Right hindlimb (tissue), 1 donor: ENCODE data around the gene CLEC4G.

Experiments used
- DNase-seq: peaks from one replicate; pipeline ENCODE4 v3.0.0-alpha.2; 2018

Gene CLEC4G

DNA sequence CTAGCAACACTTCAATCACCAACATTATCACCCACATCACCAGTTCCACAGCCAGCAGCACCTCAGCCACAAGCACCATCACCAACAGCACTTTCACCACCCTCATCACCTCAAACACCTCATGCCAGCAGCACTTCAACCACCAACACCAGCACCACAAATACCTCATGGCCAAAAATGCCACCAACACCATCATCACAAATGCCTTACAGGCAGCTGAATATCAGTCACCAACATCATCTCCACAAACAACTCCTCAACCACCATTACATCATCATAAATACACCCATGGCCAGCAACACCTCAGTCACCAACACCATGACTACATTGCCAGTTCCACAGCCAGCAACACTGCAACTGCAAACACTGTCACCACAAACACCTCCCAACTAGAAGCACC lies 40.4 kb downstream of the CLEC4G start:
- no peak for DNase-seq

DNA sequence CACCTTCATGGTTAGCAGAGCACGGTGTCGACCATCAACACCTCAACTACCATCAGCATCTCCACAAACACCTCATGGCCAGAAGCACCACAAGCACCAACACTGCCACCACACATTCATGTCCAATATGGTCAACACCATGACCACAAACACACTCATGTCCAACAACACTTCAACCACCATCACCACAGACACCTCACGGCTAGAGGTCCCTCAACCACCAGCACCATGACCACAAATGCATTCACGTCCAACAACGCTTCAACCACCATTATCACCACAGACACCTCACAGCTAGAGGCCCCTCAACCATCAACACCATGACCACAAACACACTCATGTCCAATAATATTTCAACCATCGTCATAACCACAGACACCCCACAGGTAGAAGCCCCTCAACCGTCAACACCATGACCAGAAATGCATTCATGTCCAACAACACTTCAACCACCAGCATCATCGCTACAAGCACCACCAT lies 41.1 kb downstream of the CLEC4G start:
- DNase-seq = no peak

DNA sequence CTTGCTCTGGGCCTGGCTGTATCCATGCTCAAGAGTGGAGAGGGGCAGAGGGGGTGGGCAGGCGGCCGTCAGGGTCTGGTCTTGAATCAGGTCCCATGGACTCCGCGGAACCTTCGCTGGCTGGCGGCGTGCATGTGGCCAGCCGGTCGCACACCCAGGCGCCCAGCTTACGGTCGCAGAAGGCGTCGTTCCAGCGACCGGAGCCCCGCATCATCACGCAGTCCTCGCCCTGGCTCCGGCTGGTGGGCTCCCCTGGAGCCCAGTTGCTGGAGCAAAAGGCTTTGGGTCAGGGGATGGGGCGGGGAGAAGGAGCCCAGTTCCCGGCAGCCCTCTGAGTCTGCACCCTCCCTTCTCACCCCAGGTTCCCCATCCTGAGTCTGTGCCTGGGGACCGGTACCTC lies 42.7 kb downstream of the CLEC4G start:
- DNase-seq = no peak

DNA sequence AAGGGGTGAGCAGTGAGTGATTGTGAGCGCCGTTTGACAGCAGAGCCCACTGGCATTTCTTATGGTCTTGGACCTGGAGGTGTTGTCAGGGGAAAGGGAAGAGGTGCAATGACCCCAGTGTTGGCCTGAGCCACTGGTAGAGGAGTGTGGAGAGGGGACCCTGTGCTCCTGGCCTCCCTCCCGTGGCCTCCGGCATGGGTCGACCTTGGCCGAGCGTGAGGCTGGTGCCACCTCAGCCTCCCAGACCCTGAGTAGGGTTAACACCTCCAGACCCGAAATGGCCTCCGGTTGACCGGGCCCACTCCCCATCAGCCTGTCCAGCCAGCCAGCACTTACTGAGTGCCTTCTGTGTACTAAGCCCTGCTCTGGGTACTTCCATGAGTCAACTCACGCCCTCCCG lies 44.7 kb downstream of the CLEC4G start:
- DNase-seq = no peak

DNA sequence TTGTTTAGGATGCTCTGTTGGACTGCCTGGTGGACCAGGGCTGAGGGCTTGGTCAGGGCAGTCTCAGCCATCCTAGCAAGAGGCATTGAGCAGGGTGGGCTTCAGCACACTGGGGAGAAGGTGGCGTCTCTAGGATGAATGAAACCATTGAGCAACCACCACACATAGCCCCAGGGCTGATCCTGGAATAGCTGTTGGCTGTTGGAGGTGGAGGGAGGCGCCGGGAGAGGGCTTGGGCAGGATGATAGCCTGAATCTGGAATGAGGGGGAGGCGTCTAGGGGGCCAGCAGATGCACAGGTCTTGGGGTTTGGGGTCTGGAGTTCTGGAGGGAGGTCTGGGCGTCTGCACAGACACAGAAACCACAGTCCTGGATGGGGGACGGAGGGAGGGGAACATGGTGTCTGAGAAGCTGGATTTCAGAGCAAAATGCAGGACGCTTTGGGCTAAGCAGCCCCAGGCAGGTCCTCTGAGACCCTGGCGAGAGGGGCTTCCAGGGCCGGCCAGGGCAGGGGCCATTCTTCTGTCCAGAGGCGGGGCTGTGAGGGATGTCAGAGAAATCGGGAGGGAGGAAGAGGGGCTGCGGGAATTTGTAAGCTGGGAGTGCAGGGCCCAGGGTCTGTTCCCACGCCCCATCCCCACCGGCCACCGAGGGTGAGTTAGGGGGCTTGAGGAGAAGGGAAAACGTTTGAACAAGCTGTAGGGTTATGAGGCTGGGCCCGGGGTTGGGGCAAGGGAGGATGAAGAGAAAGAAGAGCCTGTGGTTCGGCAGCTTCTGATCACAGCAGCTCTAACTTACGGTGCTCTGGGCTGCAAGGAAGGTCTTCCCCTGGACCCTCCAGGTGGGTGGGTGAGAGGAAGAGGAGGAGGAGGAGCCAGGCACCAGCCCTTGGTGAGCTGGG lies 46.1 kb downstream of the CLEC4G start:
- DNase-seq = no peak

DNA sequence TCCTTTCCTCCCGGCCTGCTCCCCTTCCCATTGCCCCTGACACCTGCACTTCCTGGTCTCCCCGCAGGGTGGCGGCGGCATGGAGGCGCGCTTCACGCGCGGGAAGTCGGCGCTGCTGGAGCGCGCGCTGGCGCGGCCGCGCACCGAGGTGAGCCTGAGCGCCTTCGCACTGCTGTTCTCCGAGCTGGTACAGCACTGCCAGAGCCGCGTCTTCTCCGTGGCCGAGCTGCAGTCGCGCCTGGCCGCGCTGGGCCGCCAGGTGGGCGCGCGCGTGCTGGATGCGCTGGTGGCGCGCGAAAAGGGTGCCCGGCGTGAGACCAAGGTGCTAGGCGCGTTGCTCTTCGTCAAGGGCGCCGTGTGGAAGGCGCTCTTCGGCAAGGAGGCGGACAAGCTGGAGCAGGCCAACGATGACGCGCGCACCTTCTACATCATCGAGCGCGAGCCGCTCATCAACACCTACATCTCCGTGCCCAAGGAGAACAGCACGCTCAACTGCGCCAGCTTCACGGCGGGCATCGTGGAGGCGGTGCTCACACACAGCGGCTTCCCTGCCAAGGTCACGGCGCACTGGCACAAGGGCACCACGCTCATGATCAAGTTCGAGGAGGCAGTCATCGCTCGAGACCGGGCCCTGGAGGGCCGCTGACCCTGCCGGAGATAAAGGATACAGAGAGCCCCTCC lies 49.6 kb downstream of the CLEC4G start:
- no peak for DNase-seq

DNA sequence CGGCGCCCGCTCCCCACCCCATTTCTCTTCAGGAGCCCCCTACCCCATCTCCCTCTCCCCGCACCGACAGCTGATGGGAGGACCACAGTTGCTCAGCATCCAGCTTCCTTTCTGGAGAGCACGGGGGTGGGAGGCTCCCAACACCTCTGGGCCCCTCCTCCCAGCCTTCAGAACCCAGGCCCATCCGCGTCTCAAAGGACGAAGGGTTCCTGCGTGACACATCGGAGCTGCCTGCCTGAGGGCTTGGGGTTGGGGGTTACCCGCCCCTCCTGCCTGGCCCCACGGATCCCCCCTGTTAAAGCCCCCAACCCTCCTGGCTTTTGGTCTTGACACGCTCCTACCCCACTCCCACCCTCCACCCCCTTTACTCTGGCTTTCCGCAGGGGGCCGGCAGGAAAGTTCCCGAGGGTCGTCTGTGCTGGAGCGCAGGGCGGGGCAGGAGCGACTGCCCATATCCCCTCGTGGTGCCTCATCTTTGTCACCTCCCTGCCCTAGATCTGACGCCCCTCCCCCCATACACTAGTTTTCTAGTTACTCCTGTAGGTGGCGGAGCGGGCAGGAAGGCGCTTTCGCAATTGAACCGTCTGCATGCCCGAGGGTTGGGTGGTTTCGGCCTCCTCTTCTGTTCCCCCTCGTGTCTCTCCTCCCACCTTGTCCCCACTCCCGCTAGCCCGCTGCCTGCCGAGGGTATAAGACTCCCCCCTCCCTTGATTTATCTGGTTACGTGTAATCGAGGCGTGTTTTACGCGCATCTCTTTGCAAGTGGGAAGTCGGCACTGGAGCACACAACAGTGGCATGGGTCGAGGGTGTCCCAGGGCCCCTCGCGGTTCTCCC lies 50.4 kb downstream of the CLEC4G start:
- peak; percentile 77 for DNase-seq

DNA sequence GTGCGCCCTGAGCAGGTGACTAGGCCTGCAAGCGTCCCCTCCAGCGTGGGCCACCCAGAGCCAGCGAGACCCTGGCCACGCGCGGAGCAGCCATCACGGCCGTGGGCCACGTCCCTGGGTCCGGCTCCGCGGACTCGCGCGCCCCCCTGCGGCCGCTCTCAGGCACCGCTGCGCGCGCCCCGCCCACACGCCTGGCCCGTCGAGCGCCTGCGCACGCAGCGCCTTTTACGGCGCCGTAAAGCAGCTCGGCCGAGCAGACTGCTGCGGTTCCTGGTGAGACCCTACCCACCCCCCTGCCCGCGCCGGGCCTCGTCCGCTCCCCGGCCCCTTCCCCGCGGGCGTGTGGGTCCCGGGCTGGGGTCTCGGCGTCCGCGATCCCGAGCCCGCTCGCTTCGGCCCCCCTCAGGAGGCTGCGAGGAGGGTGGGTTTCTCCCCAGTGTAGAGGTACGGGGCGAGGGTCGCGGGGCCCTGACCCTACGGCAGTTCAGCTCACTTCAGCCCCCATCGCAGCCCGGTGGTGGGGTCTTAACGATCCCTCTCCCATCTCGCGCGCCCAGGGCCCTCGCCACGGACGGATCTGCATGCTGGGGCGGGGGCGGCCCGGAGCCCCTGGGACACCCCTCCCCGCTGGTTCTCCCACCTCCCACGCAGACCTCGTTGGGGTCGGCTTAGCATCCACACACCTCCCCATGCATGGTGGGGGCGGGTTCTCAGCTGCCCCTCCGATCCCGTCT lies 51.1 kb downstream of the CLEC4G start, which contains the start of gene TRAPPC5:
Gene TRAPPC5, plus strand, starts transcription at position 228 of the 734 bp plus-strand sequence. CDS start 1,421 bp downstream, outside the sequence.
- peak; percentile 92 for DNase-seq

DNA sequence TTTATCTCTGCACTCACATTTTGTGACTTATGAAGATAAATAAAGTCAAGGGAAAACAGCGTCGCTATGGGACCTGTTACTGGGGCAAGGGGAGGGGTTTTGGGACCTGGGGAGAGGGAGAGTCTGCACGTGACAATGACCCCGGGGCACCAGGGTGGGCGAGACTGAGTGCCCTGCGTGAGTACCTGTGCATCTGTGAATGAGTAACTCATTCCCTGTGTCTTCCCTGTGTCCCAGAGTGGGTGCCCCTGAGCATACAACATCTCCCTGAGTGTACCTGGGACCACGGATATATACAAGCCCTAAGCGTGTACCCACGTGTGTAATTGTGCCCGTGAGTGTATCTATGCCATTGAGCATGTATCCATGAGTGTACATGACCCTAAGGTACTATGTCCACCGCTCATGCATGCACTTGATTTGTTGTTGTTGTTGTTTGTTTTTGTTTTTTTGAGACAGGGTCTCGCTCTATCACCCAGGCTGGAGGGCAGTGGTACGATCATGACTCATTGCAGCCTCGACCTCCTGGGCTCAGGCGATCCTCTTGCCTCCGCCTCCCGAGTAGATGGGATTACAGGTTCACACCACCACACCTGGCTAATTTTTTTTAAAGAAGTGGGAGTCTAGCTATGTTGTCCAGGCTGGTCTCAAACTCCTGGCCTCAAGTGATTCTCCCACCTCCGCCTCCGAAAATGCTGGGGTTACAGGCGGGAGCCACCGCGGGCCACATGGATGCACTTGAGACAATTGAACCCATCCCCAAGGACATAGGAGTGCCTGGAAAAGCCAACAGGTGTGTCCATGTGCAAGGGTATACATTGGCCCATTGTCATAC lies 51.9 kb downstream of the CLEC4G start:
- DNase-seq = no peak

DNA sequence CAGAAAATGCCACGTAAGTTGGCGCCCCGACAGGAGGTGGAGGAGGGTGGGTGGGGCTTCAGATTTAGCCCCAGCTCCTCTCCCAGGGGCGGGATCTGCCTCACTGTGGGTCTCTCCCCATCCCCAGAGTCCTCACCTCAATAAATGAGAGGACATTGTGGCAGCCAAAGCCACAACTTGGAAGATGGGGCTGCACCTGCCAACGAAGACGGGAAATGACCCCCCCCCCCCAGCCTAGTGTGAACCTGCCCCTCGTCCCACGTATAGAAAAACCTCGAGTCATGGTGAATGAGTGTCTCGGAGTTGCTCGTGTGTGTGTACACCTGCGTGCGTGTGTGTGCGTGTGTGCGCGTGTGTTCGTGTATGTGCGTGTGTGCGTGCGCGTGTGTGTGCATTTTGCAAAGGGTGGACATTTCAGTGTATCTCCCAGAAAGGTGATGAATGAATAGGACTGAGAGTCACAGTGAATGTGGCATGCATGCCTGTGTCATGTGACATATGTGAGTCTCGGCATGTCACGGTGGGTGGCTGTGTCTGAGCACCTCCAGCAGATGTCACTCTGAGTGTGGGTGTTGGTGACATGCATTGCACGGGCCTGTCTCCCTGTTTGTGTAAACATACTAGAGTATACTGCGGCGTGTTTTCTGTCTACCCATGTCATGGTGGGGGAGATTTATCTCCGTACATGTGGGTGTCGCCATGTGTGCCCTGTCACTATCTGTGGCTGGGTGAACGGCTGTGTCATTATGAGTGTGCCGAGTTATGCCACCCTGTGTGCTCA lies 52.7 kb downstream of the CLEC4G start:
- DNase-seq = no peak
